Activated CD8-positive, alpha-beta memory T cell treated with anti-CD3 and anti-CD28 coated beads, Interleukin-2, amount 50 U/mL, for 24 hours (primary cell): ENCODE measurements around the gene SLC16A2.
"Not testable (repeated sequence)": the region's sequence is repeated elsewhere in the genome, so short reads cannot be mapped to it uniquely, and the experiment has no call there.

Source experiments
- DNase-seq: peaks from one replicate; pipeline ENCODE4 v3.0.0-alpha.2; 2020; ENCODE audit errors: extremely low read depth

The SLC16A2 gene

DNA sequence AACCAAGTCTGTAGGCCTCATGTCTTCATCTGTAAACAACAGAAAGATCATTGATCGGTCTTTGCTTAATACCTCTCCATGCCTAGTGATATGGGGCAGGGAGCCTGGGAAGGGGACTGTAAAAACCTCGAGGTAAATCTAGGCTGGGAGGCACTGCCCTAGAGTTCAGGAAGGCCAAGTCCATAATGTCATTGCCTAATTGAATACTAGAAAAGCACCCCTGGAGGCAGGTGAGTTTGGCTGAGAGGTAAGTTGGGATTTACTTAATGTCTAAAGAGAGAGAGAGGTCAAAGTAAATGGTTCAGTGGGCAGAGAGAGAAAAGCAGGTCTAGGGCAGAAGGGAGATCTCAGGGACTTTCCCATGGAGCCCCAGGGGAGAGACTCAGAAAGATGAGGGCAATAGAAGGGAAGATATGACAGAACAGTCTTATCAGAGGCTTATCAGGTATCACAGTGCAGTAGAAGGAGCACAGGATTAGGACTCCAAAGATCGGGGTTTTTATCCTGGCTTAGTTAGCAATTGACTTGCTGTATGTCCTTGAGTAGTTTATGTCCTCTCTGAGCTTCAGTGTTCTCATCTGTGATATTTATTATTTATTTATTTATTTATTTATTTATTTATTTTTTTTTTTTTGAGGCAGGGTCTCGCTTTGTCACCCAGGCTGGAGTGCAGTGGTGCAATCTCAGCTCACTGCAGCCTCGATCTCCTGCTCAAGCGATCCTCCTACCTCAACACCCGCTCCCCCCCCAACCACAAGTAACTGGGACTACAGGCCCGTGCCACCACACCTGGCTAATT lies 85.2 kb downstream of the SLC16A2 start:
- no peak for DNase-seq

DNA sequence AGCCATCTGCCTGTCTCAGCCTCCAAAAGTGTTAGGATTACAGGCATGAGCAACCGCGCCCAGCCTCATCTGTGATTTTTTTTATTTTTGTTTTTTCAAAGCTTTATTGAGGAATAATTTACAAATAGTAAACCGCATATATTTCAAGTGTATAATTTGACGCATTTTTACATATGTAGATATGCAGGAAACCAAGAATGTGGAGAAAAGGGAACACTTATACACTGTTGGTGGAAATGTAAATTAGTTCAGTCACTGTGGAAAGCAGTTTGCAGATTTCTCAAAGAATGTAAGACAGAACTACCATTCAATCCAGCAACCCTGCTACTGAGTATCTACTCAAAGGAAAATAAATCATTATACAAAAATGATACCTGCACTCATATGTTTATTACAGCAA lies 85.9 kb downstream of the SLC16A2 start:
- no peak for DNase-seq

DNA sequence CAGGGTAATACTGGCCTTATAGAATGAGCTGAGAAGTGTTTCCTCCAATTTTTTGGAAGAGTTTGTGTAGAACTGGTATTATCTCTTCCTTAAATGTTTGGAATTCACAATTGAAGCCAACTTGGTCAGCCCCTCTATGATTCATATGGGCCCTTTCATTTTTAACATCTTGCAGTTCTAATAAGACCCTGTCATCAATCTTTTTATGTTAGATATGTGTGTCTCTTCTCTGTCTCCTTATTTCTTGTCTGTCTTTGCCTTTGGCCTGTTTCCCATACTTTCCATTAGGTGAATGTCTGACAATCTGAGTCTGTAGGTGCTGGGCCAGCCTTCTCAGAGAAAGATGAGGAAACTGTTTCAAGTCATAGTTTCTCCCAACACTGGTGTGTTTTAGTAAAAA lies 88.7 kb downstream of the SLC16A2 start:
- DNase-seq: no peak

DNA sequence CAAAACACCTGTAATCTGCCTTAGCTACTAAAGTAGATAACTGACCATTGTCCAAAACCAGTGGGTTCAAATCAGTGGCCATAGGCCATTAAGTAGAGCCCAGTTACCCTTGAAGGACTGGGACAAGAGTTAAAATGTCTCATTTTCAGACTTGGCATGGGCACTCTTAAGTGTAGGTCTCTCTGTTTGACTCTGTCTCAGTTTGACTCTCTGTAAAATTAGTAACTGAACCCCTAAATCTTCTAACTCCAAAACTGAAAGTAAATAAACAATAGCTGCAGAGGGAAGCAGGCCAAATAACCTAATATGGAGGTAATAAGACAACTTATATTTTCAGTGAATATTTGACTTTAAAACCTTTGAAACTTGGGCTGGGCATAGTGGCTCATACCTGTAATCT lies 89.1 kb downstream of the SLC16A2 start:
- no peak for DNase-seq

- DNase-seq: no peak
Observed at GRCh38 chrX:74511704-74512103, 90.4 kb downstream of the SLC16A2 start.

GRCh38 chrX:74514384-74514783 lies 93.1 kb downstream of the SLC16A2 start:
- DNase-seq: no peak

DNA sequence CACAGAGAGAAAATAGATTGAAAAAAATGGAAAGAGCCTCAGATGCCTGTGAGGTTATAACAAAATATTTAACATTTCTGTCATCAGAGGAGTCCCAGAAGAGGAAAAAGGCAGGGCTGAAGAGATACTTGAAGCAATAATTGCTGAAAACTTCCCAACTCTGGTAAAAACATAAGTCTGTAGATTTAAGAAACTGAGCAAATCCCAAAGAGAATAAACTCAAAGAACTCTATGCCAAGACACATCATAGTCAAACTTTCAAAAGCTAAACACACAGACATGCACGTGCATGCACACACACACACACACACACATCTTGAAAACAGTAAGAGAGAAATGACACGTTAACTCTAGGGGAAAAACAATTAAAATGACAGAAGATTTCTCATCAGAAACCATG lies 94.1 kb downstream of the SLC16A2 start:
- no peak for DNase-seq

DNA sequence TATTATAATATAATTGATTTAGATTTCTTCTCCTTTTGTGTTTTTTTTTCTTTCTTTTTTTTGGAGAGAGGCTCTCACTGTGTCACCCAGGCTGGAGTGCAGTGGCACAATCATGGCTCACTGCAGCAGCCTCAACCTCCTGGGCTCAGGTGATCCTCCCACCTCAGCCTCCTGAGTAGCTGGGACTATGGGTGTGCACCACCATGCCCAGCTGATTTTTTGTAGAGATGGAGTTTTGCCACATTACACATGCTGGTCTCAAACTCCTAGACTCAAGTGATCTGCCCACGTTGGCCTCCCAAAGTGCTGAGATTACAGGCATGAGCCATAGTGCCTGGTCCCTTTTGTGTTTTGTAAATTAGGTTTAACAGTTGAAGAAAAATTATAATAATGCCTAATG lies 94.7 kb downstream of the SLC16A2 start:
- not testable (repeated sequence) for DNase-seq

DNA sequence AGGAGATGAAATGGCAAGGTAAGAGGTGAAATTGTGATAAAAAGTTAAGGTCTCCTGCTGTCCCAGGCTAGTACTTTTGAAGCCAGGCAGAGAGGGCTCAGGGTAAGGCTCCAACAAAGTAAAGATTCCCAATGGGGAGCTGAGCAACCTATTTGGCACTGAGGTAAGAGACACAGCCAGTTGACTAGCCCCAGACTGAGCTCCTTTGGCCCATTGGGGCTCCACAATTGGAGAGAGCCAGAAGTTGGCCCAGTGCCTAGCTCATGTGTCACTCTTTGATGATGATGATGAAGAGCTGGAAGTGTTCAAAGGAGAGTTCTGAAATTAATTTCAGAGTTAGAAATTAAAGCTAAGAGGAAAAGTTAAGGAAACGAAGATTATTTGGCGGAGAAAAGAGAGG lies 98.6 kb downstream of the SLC16A2 start:
- DNase-seq: no peak

DNA sequence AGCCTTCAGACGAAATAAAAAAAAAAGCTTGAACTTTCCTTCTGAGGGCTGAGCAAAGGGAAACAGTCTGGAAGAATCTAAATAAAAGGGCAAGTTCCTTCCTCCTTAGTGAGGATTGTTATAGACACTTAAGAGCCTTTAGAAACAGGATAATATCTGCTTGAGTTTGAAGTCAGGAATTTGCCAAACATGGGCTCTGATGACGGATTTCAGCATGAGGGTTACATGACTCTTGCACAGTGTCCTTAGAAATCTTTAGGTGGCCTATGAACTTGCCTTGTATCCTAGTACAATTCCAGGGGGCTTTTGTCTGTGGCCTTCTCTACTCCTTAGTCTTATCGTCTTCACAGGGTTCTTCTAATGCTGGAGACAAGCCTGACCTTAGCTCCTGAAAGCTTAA lies 99.0 kb downstream of the SLC16A2 start:
- no peak for DNase-seq

DNA sequence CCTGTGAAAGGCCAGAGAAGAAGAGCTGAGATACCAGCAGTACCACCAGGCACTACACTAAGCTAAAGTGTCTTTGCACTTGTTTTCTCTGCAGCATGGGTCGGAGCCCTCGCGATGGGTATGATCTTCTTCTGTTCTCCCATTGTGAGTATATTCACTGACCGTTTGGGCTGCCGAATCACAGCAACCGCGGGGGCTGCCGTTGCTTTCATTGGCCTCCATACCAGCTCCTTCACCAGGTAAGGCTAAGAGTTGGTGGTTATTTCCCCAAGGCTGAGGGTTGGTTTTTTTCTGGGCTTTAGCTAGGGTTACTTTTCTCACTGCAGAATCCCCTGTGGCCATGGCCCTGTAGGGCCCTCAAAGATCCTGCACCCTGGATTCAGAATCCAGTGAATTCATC lies 99.6 kb downstream of the SLC16A2 start:
- no peak for DNase-seq

DNA sequence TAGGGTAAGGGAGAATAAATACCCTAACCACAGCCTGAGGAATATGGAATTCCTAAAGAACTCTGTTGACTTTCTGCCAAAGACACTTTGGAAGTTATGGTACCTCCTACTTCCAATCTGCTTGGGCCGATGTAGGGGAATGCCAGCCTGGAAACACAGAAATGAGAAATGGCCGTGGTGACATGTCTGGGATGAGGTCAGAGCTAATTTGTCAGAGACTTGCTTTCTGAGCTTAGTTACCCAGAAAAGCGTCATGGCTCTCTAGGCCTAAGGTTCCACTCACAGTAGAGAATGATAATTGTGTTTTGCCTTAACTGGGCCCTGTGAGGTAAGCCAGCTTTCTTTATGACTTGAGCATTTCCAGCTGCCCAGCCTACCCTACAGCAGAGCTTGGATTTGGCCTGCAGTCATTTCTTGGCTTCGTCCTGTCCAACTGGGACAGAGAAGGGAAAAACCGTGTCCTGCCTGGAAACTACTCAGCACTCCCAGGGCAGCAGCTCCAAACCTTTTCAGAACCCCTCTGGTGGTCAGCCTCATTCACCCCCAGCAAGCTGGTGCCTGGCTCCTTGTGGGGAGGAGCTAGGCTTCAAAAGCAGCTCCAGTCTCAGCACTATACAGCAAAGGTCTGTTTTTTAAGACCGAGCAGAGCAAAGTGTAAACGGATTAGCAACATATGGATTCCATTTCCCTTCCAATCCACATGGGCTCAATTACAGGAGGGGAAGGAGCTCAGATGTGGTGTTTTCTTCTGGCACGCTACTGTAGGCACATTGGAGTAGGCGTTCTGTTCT lies 100.9 kb downstream of the SLC16A2 start:
- DNase-seq: no peak

DNA sequence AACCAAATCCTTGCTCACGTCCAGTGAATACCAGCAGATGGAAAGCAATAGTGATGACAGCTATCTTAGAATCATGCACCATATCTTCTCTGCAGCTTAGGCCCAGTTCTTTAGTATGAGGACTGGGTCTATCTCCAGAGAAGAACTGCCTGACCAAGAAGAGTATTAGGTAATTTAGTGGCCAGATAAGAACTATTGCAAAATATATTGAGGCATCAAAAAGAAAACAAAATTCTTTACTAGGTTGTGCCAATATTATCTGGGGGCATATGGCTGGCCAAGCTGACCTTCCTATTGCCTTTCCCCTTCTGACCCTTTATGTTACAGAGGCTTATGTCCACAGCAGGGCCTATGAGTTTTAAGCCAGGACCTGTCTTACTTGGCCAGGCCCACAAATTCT lies 101.9 kb downstream of the SLC16A2 start:
- no peak for DNase-seq

GRCh38 chrX:74523870-74524735 lies 102.8 kb downstream of the SLC16A2 start:
- DNase-seq: no peak

DNA sequence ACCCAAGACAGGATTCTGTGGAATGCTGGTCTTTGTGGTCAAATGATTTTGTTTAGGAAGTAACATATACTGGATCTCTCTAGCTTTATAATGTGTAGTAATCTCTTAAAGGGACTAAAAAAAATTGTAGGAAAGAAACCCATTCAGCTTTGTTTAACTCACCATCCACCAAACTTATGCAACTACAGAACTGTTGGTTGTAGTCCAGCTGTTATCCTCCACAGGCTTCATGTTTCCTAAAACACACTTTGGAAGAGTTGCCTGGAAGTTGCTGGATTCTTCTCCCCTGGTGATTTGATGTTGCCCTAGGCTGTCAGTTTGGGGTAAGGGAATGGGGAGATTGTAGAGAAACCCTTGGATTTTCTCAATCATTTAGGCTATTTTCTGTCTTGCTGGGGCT lies 103.8 kb downstream of the SLC16A2 start:
- DNase-seq: no peak

DNA sequence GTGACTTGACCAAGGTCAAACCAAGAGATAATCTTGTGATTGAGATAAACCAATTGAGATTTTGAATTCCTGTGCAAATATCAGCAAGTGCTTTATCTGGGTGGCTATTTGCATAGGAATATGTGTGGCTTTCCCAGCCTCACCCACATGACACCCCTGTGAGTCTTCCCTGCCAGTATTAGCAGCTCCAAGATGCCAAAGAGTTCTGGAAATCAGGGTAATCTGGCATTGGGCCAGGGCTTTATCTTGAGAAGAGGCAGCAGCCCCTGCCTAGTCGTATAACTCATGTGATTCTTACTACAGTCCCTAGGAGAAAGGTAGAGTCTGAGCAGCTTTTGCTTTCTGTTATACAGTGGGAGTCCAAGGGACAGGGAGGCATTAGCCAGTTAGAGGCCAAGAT lies 105.5 kb downstream of the SLC16A2 start:
- no peak for DNase-seq

DNA sequence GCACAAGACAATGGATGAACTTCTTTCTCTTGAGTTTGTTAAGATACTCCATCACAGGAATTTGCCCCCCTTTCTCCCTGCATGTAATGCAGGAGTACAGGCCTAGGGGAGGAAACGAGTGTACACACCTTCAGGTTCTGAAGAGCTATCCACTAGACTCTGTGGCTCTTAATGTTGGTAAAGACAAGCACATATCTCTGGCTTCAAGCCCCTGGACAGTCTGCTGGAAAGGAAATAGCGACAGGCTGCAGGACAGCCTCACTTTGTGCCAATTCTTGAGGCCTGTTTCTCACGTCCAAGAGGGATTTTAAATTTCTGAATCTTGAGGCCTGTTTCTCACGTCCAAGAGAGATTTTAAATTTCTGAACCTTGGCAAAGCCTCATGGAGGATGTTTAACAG lies 106.1 kb downstream of the SLC16A2 start:
- no peak for DNase-seq

GRCh38 chrX:74529311-74529710 lies 108.0 kb downstream of the SLC16A2 start:
- no peak for DNase-seq

DNA sequence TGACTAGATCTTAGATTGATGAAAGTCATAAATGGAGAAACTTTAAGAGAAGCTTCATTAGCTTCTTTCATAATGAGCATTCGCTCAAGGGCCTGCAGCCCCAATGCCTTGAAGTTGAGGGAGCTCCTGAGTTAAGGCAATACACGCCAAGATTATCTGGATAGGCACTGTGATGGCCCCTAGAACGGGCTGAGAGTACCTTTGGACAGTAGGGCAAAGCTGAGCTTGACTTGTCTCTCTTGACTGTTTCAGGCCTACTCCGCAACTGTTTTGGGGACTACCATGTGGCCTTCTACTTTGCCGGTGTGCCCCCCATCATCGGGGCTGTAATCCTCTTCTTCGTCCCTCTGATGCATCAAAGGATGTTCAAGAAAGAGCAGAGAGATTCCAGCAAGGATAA lies 109.8 kb downstream of the SLC16A2 start:
- DNase-seq: no peak

GRCh38 chrX:74534569-74535038 lies 113.3 kb downstream of the SLC16A2 start:
- DNase-seq: no peak

DNA sequence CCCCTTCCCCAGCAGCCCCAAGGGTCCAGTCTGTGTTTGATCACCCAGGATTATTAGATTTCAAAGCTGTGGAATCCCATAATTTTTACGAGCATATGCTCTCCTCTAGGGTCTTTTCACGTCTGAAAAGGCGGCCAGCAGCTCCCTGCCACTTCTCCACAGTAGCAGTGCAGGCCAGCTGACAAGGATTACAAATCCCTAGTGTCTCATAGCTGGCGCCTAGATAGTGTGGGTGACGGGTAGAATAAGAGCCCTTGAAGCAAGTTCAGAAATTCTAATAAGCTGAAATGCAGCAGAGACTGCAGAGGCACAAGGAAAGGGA lies 113.8 kb downstream of the SLC16A2 start:
- no peak for DNase-seq

- no peak for DNase-seq
Observed at GRCh38 chrX:74535408-74536151, 114.3 kb downstream of the SLC16A2 start.
